Measurements from ENCODE around the gene RPP38.
A peak's percentile ranks its signal among the peaks of the same experiment; 100 is the strongest.

The RPP38 gene

DNA sequence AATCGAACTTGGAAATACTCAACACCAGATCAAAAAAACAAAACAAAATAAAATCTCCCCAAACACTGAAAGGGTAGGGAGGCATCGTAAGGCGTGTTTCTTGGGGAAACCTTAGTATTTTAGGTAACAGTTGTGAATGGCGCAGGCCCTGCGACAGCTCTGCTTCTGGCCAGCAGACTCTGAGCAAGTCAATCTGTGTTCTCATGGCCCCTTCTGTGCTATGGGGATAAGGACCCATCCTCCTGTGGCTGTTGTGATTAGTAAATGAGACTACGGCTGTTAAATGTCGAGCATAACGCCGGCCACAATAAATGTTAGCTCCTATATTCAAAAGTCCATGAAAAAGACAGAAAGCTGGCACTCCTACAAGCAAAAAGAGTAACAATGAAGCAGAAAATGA is 27.0 kb downstream of the RPP38 start:
- DNase-seq (ENCODE audit: low spot score): no peak
- TF ChIP-seq, protein P1, sequence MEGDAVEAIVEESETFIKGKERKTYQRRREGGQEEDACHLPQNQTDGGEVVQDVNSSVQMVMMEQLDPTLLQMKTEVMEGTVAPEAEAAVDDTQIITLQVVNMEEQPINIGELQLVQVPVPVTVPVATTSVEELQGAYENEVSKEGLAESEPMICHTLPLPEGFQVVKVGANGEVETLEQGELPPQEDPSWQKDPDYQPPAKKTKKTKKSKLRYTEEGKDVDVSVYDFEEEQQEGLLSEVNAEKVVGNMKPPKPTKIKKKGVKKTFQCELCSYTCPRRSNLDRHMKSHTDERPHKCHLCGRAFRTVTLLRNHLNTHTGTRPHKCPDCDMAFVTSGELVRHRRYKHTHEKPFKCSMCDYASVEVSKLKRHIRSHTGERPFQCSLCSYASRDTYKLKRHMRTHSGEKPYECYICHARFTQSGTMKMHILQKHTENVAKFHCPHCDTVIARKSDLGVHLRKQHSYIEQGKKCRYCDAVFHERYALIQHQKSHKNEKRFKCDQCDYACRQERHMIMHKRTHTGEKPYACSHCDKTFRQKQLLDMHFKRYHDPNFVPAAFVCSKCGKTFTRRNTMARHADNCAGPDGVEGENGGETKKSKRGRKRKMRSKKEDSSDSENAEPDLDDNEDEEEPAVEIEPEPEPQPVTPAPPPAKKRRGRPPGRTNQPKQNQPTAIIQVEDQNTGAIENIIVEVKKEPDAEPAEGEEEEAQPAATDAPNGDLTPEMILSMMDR (IDR thresholded peaks at IDR 0.05; ENCODE audit: poor library complexity, severe bottlenecking): no peak
- Histone ChIP-seq H3K27me3 (ENCODE audit: insufficient read depth, poor library complexity, severe bottlenecking) (no peaks in the 10 kb centered on the region), H3K4me1 (ENCODE audit: insufficient read depth, poor library complexity, severe bottlenecking) (peaks cover 37% of the 10 kb centered on the region), H3K9me3 (ENCODE audit: severe bottlenecking) (no peaks in the 10 kb centered on the region), H3K36me3 (ENCODE audit: low read depth) (peaks cover 16% of the 10 kb centered on the region), H3K27ac (ENCODE audit: poor library complexity, severe bottlenecking) (peak overlapping the region; percentile 50), H3K4me3 (ENCODE audit: severe bottlenecking) (no peak overlapping the region)
- ATAC-seq (ENCODE audit: low read depth): no peak

DNA sequence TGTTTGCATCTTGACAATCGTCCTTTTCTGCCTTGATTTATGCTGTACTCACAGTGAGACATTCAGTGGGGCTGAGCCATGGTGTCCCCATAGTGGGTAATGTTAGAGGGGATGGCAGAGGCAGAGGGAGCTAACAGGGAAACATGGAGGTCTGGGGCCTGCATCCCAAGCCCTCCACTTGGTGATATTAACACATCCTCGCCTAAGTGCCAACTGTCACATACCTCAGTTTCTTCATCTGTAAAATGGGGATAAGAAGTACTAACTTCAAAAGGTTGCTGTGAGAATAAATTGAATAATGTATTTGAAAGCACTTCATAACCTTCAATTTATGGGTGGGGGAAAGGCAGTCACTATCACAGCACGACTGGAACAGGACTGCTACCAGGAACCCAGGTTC is 27.8 kb downstream of the RPP38 start:
- TF ChIP-seq, protein P1 (IDR thresholded peaks at IDR 0.05; ENCODE audit: poor library complexity, severe bottlenecking): no peak
- ATAC-seq (ENCODE audit: low read depth): no peak
- H3K36me3 ChIP-seq (ENCODE audit: low read depth): peaks cover 11% of the 10 kb centered on the region

DNA sequence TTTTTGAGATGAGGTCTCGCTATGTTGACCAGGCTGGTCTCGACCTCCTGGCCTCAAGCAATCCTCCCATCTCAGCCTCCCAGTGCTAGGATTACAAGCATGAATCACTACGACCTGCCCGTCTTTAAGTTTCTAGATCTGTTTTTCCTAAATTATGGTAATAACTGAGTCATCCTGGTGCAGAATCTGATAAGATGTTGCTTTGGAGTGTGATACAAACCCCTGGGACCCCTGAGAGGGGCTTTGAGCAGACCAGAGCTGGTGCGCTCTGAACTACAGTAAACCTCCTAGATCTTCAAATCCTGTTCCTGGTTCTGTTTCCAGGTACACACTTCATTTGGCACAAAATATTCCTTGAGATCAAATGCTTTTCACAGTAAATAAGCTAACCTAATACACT is 34.2 kb downstream of the RPP38 start:
- DNase-seq (ENCODE audit: low spot score): no peak

More for the DNA sequence above, 27.8 kb downstream of the RPP38 start:
- Histone ChIP-seq H3K27ac (ENCODE audit: poor library complexity, severe bottlenecking) (no peak overlapping the region), H3K27me3 (ENCODE audit: insufficient read depth, poor library complexity, severe bottlenecking) (no peaks in the 10 kb centered on the region), H3K9me3 (ENCODE audit: severe bottlenecking) (no peaks in the 10 kb centered on the region), H3K4me3 (ENCODE audit: severe bottlenecking) (no peak overlapping the region), H3K4me1 (ENCODE audit: insufficient read depth, poor library complexity, severe bottlenecking) (peaks cover 37% of the 10 kb centered on the region)
- DNase-seq (ENCODE audit: low spot score): no peak

DNA sequence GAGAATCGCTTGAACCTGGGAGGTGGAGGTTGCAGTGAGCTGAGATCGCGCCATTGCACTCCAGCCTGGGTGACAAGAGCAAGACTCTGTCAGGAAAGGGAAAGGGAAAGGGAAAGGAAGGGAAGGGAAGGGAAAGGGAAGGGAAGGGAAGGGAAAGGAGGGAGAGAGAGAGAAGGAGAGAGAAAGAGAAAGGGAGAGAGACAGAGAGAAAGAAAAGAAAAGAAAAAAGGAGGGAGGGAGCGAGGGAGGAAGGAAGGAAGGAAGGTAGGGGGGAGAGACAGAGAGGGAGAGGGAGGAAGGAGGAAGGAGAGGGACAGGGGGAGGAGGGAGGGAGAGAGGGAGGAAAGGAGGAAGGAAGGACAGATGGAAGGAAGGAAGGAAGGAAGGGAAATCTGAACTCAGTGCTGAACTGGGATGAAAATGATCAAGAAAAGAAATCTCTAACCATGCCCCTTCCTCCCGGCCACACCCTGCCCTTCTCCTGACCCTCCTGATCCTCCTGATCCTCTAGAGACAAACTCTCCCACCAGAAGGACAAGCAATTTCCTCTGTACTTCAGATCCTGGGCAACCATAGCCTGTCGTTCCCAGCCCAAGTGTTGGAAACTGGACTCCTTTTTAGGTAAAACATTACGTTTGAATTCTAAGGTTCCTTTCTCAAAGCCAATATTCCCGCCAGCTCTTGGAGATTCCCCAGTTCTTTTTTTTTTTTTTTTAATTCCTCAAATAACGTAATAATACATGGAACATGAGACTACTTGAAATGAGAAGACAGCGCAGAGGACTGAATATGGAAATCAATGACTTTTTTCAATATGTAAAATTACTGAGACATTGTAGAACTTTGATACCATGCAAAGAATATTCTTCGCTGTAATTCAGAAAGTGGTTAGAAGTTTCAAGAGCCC is 39.2 kb downstream of the RPP38 start:
- no peak overlapping the region for H3K4me3 ChIP-seq (ENCODE audit: severe bottlenecking)
- DNase-seq (ENCODE audit: low spot score) (no peak), ATAC-seq (ENCODE audit: low read depth) (no peak)
- no peaks in the 10 kb centered on the region for H3K4me1 ChIP-seq (ENCODE audit: insufficient read depth, poor library complexity, severe bottlenecking)
- TF ChIP-seq, protein P1 (IDR thresholded peaks at IDR 0.05; ENCODE audit: poor library complexity, severe bottlenecking): no peak
- no peaks in the 10 kb centered on the region for H3K27me3 ChIP-seq (ENCODE audit: insufficient read depth, poor library complexity, severe bottlenecking)
- H3K36me3 ChIP-seq (ENCODE audit: low read depth): peaks cover 11% of the 10 kb centered on the region; the same call in 1 of the 2 replicates
- H3K27ac ChIP-seq (ENCODE audit: poor library complexity, severe bottlenecking): no peak overlapping the region
- H3K9me3 ChIP-seq (ENCODE audit: severe bottlenecking): no peaks in the 10 kb centered on the region

More for the DNA sequence above, 34.2 kb downstream of the RPP38 start:
- no peaks in the 10 kb centered on the region for H3K9me3 ChIP-seq (ENCODE audit: severe bottlenecking)
- H3K36me3 ChIP-seq (ENCODE audit: low read depth): peaks cover 15% of the 10 kb centered on the region; the same call in 1 of the 2 replicates
- H3K4me3 ChIP-seq (ENCODE audit: severe bottlenecking): no peak overlapping the region
- no peaks in the 10 kb centered on the region for H3K27me3 ChIP-seq (ENCODE audit: insufficient read depth, poor library complexity, severe bottlenecking)
- H3K27ac ChIP-seq (ENCODE audit: poor library complexity, severe bottlenecking): no peak overlapping the region
- ATAC-seq (ENCODE audit: low read depth): no peak
- TF ChIP-seq, protein P1 (IDR thresholded peaks at IDR 0.05; ENCODE audit: poor library complexity, severe bottlenecking): no peak
- no peaks in the 10 kb centered on the region for H3K4me1 ChIP-seq (ENCODE audit: insufficient read depth, poor library complexity, severe bottlenecking)

DNA sequence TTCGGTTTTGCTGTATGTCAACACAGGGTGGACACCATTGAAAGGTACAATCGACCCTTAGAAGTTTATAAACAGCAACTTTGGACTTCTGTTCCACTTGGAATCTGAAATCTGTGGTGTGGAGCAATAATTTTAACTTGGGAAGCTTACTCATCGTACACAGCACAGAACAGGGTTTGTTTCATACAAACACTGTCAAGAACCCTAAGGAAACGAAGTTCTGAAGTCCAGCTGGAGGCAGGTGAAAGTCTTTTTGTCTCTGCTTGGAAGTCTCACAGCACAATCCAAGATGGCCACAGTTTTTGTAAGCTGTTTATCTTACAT is 39.8 kb downstream of the RPP38 start:
- Histone ChIP-seq H3K4me1 (ENCODE audit: insufficient read depth, poor library complexity, severe bottlenecking) (no peaks in the 10 kb centered on the region), H3K4me3 (ENCODE audit: severe bottlenecking) (no peak overlapping the region), H3K27ac (ENCODE audit: poor library complexity, severe bottlenecking) (no peak overlapping the region), H3K36me3 (ENCODE audit: low read depth) (peaks cover 11% of the 10 kb centered on the region; the same call in 1 of the 2 replicates), H3K9me3 (ENCODE audit: severe bottlenecking) (no peaks in the 10 kb centered on the region), H3K27me3 (ENCODE audit: insufficient read depth, poor library complexity, severe bottlenecking) (no peaks in the 10 kb centered on the region)
- no peak for DNase-seq (ENCODE audit: low spot score)
- TF ChIP-seq, protein P1 (IDR thresholded peaks at IDR 0.05; ENCODE audit: poor library complexity, severe bottlenecking): no peak
- ATAC-seq (ENCODE audit: low read depth): no peak
